Measurements from ENCODE around the gene INTS12. TPM values are rescaled to one million over a fixed set of nuclear protein-coding genes. Genes with fewer than 3 reads are reported as not detected.
A peak's percentile ranks its signal among the peaks of the same experiment; 100 is the strongest.

Gene INTS12
- total and polyA plus RNA-seq, 2 of the 8 experiments (the other 6 are each of a cell fraction or from before 2014, with no cell fraction given), result 12.3 to 14.1 TPM

DNA sequence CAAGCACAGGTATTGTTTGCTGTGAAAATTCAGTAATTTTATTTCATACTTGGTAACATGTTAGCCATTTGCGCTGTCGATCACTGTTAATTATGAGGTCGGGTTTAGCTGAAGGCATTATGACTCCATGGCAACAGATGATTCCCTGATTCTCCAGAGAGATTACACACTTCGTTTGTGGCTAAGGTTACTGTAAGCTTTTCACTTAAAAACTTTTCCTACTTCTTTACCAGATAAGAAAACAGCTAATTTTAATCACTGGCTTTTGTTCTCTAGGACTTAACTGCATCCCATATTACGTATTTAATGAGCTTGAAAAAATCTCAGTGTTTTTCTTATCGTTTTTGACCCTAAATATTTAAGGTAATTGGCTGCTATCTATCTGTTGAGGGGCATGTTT lies 2.2 kb upstream of the INTS12 start:
- Histone ChIP-seq H2AK5ac (ENCODE audit: low read depth, low read length) (no peak overlapping the region), H4K5ac (ENCODE audit: insufficient read length, low read depth, low read length) (no peak overlapping the region), H3K14ac (ENCODE audit: insufficient read length) (no peak overlapping the region), H3K4me1 (replicated peaks in 1 of 4; ENCODE audit: control insufficient read depth in 3 of 4, insufficient read depth in 4 of 4, low read length in 3 of 4) (0 out of 7 replicates have a peak, but pooled peaks cover 0 to 2% (median under 1%) of the 10 kb centered on the region in 4 experiments), H3K27ac (ENCODE audit: low read depth, low read length) (no peak overlapping the region), H3K79me1 (ENCODE audit: low read depth, low read length) (0 out of 2 replicates have a peak, but pooled peaks cover 3% of the 10 kb centered on the region), H4K20me1 (replicated peaks in 1 of 2; ENCODE audit: control insufficient read depth in 1 of 2, insufficient read depth in 2 of 2, low read length in 2 of 2) (peaks cover 0 to 6% of the 10 kb centered on the region in 2 experiments), H3K4ac (replicated peaks; ENCODE audit: insufficient read length, low read depth, low read length) (no peak overlapping the region), H3K4me2 (ENCODE audit: insufficient read depth in 1 of 2, low read depth in 2 of 2, low read length in 2 of 2) (no peak overlapping the region), H3K79me2 (ENCODE audit: control insufficient read depth in 1 of 2, insufficient read depth in 2 of 2, low read length in 2 of 2) (peaks cover 0 to 60% of the 10 kb centered on the region in 2 experiments; a peak in 3 of 4 replicates), H2BK120ac (replicated peaks; ENCODE audit: low read depth, low read length) (no peak overlapping the region), H2AFZ (ENCODE audit: low read length) (no peak overlapping the region), H2BK20ac (ENCODE audit: low read length) (no peak overlapping the region), H3K9me3 (ENCODE audit: insufficient read depth in 2 of 2, low read depth in 1 of 2, low read length in 1 of 2) (no peaks in the 10 kb centered on the region), H3K9ac (replicated peaks in 1 of 4; ENCODE audit: extremely low read depth in 1 of 4, low read depth in 3 of 4, low read length in 3 of 4) (no peak overlapping the region), H3K18ac (ENCODE audit: extremely low read depth, low read length) (no peak overlapping the region), H2BK5ac (ENCODE audit: low read depth, low read length) (no peak overlapping the region), H4K91ac (replicated peaks; ENCODE audit: insufficient read length, low read length) (no peak overlapping the region), H3K23ac (ENCODE audit: insufficient read length) (no peak overlapping the region), H3K23me2 (ENCODE audit: low read depth, low read length) (peaks cover 2% of the 10 kb centered on the region), H3K56ac (replicated peaks; ENCODE audit: insufficient read length, low read depth, low read length) (no peak overlapping the region), H2BK12ac (ENCODE audit: low read depth, low read length) (no peak overlapping the region), H2BK15ac (ENCODE audit: low read length) (no peak overlapping the region), H3K27me3 (replicated peaks in 1 of 4; ENCODE audit: control insufficient read depth in 3 of 4, extremely low read depth in 1 of 4, insufficient read depth in 3 of 4, low read length in 3 of 4) (no peaks in the 10 kb centered on the region), H3K36me3 (ENCODE audit: control insufficient read depth in 2 of 4, insufficient read depth in 4 of 4, low read length in 3 of 4) (no peaks in the 10 kb centered on the region; a peak in 1 of 8 replicates), H3K4me3 (ENCODE audit: extremely low read depth in 1 of 4, insufficient read depth in 2 of 4, low read depth in 3 of 4, low read length in 4 of 4) (no peak overlapping the region; a peak in 1 of 8 replicates), H4K8ac (ENCODE audit: extremely low read depth, insufficient read depth, low read length) (no peak overlapping the region)
- WGBS, 2 experiments (ENCODE audit: extremely low coverage in 1 of 2, insufficient coverage in 1 of 2, insufficient read length in 1 of 2, insufficient replicate concordance in 2 of 2, low coverage in 1 of 2, low lambda C conversion rate in 2 of 2, missing lambda C conversion rate in 1 of 2), result 93% methylated on average over 6 of the region's 6 CpGs; no CpG with 5 or more reads in 1 of the 2 experiments
- CTCF ChIA-PET (ENCODE audit: partially characterized antibody), result interaction anchor here (1.5 kb wide), 1 partner anchor 8 kb away, joined by 4 read pairs; no protein-coding TSS in a partner anchor
- TF ChIP-seq, protein P1, sequence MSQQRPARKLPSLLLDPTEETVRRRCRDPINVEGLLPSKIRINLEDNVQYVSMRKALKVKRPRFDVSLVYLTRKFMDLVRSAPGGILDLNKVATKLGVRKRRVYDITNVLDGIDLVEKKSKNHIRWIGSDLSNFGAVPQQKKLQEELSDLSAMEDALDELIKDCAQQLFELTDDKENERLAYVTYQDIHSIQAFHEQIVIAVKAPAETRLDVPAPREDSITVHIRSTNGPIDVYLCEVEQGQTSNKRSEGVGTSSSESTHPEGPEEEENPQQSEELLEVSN (IDR thresholded peaks at IDR 0.05), result no peak
- peak; percentile 27; the same call in 1 of the 2 replicates for TF ChIP-seq RFX5 (IDR thresholded peaks at IDR 0.05; ENCODE audit: borderline replicate concordance, low read depth, low read length)
- DNase-seq (ENCODE audit: low read depth in 1 of 2, low spot score in 2 of 2), result no peak
- POLR2A ChIA-PET (ENCODE audit: partially characterized antibody), result interaction anchor here (0.8 kb wide), 1 partner anchor 9 kb away, joined by 3 read pairs; no protein-coding TSS in a partner anchor
- FAIRE-seq, result no peak
